ENCODE measurements around the gene PPARD. TPM values are rescaled to one million over a fixed set of nuclear protein-coding genes. Genes with fewer than 3 reads are reported as not detected.

The PPARD gene
- total RNA-seq, 1 donor from 2014 or later, result 27.0 TPM

GRCh38 chr6:35448191-35448590, 105.8 kb downstream of the PPARD start:
- no peak for DNase-seq (ENCODE audit: low spot score)
- no peak for TF ChIP-seq CTCF (IDR thresholded peaks at IDR 0.05)
- Mint-ChIP-seq H3K27me3 (ENCODE audit: low read depth) (no peaks in the 10 kb centered on the region), H3K27ac (ENCODE audit: unreplicated experiment) (no peak overlapping the region), H3K4me1 (ENCODE audit: low read depth) (peaks cover 8% of the 10 kb centered on the region), H3K4me3 (ENCODE audit: unreplicated experiment) (no peak overlapping the region), H3K9me3 (ENCODE audit: low read depth) (no peaks in the 10 kb centered on the region), H3K36me3 (ENCODE audit: low read depth) (no peaks in the 10 kb centered on the region)

GRCh38 chr6:35449287-35449881, 107.0 kb downstream of the PPARD start:
- DNase-seq (ENCODE audit: low spot score), result no peak
- Mint-ChIP-seq H3K4me1 (ENCODE audit: low read depth) (peaks cover 20% of the 10 kb centered on the region), H3K27ac (ENCODE audit: unreplicated experiment) (no peak overlapping the region)

GRCh38 chr6:35451354-35452182, 109.2 kb downstream of the PPARD start:
- TF ChIP-seq CTCF (IDR thresholded peaks at IDR 0.05), result no peak
- Mint-ChIP-seq H3K27ac (ENCODE audit: unreplicated experiment) (peak overlapping the region; percentile 5), H3K9me3 (ENCODE audit: low read depth) (no peaks in the 10 kb centered on the region), H3K4me1 (ENCODE audit: low read depth) (peaks cover 25% of the 10 kb centered on the region), H3K36me3 (ENCODE audit: low read depth) (peaks cover 5% of the 10 kb centered on the region), H3K4me3 (ENCODE audit: unreplicated experiment) (peak overlapping the region; percentile 76), H3K27me3 (ENCODE audit: low read depth) (no peaks in the 10 kb centered on the region)
- DNase-seq (ENCODE audit: low spot score), result no peak

More at GRCh38 chr6:35449287-35449881, 107.0 kb downstream of the PPARD start:
- TF ChIP-seq CTCF (IDR thresholded peaks at IDR 0.05), result peak; percentile 90
- no peaks in the 10 kb centered on the region for H3K27me3 Mint-ChIP-seq (ENCODE audit: low read depth)
- no peak overlapping the region for H3K4me3 Mint-ChIP-seq (ENCODE audit: unreplicated experiment)
- no peaks in the 10 kb centered on the region for H3K9me3 Mint-ChIP-seq (ENCODE audit: low read depth)
- H3K36me3 Mint-ChIP-seq (ENCODE audit: low read depth), result no peaks in the 10 kb centered on the region

- Mint-ChIP-seq H3K9me3 (ENCODE audit: low read depth) (no peaks in the 10 kb centered on the region), H3K4me1 (ENCODE audit: low read depth) (peaks cover 25% of the 10 kb centered on the region), H3K4me3 (ENCODE audit: unreplicated experiment) (peak within 1 kb of the TSS; percentile 76), H3K27ac (ENCODE audit: unreplicated experiment) (peak within 1 kb of the TSS; percentile 37), H3K27me3 (ENCODE audit: low read depth) (no peaks in the 10 kb centered on the region), H3K36me3 (ENCODE audit: low read depth) (peaks cover 5% of the 10 kb centered on the region)
- peak; percentile 97 for DNase-seq (ENCODE audit: low spot score)
- TF ChIP-seq CTCF (IDR thresholded peaks at IDR 0.05), result peak; percentile 7
These were observed 110.1 kb downstream of the PPARD start, which contains the start of gene FANCE for GRCh38 chr6:35452183-35453090. Gene FANCE, plus strand, starts transcription at chr6:35452338. Its CDS starts 208 bp downstream, at chr6:35452546.

GRCh38 chr6:35453236-35453635, 110.9 kb downstream of the PPARD start:
- Mint-ChIP-seq H3K4me1 (ENCODE audit: low read depth) (peaks cover 25% of the 10 kb centered on the region), H3K36me3 (ENCODE audit: low read depth) (peaks cover 5% of the 10 kb centered on the region), H3K27ac (ENCODE audit: unreplicated experiment) (peak overlapping the region; percentile 37), H3K4me3 (ENCODE audit: unreplicated experiment) (peak overlapping the region; percentile 72), H3K9me3 (ENCODE audit: low read depth) (no peaks in the 10 kb centered on the region), H3K27me3 (ENCODE audit: low read depth) (no peaks in the 10 kb centered on the region)
- DNase-seq (ENCODE audit: low spot score), result no peak
- TF ChIP-seq CTCF (IDR thresholded peaks at IDR 0.05), result no peak

Data from chondrocyte (in vitro differentiated cells).